GM19023 (cell line): ENCODE data around the gene SPARCL1.
"Not testable (repeated sequence)": the region's sequence is repeated elsewhere in the genome, so short reads cannot be mapped to it uniquely, and the experiment has no call there.

Source experiments
- ATAC-seq: cut with Tn5 transposase; IDR thresholded peaks from one replicate; pipeline ENCODE4 v1.9.1; 2021; ENCODE audit warnings: mild to moderate bottlenecking, moderate library complexity; ENCODE audit not compliant: unreplicated experiment

Gene SPARCL1, protein sequence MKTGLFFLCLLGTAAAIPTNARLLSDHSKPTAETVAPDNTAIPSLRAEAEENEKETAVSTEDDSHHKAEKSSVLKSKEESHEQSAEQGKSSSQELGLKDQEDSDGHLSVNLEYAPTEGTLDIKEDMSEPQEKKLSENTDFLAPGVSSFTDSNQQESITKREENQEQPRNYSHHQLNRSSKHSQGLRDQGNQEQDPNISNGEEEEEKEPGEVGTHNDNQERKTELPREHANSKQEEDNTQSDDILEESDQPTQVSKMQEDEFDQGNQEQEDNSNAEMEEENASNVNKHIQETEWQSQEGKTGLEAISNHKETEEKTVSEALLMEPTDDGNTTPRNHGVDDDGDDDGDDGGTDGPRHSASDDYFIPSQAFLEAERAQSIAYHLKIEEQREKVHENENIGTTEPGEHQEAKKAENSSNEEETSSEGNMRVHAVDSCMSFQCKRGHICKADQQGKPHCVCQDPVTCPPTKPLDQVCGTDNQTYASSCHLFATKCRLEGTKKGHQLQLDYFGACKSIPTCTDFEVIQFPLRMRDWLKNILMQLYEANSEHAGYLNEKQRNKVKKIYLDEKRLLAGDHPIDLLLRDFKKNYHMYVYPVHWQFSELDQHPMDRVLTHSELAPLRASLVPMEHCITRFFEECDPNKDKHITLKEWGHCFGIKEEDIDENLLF

DNA sequence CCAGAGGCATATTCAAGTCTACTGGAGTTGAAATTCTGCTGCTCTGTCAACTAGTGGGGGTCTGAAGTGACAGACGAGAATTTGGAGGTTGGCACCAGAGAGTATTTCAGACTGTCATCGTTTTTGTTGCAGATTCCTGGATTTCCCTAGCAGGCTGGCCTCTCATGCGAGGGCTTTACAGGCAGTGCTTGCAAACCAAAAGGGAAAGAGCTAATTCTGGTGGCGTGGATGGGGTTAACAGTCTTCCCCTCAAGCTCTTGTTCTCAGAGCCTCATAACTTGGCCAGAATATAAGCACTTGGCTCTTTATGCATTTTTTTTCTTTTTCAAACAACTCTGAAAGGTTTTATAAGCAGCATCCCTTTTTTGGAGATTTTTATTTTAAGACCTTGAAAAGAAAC is at the start of gene SPARCL1:
TSS of gene SPARCL1 (minus strand) at position 190 of the 400 bp plus-strand sequence. CDS start 29,802 bp downstream, outside the sequence.
- no peak for ATAC-seq

DNA sequence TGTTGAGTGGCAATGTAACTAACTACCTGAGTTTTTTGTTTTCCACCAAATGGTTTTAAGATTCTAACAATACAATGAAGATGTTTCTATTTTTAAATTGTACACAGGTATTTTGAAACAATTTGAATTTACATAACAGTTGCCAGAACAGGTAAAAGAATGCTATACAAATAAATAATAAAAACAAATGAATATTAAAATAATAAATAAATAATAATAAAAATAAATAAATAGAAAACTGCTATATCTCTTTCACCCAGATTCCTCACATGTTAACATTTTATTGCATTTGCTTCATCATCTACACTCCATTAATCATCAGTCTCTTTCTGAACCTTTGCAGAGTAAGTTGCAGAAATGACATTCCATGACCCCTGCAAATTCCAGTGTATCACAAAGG is 46.8 kb upstream of the SPARCL1 start:
- no peak for ATAC-seq

DNA sequence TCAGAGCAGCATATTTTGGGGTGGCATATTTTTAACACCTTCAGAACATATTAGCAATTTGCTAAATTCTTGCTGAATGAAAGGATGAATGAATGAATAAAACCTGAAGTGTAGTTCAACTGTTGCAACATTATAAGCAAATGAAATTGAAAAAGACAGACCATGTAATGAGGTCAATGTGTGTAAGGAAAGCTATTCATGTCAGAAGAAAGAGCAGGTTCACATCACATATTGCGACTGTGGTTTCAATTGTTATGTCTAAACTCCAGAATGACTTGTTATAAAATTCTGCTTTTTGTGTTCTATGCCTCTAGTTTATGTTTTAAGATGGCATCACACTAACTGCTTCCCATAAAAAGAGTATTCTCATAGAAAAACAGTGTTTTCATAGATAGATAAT is 46.2 kb upstream of the SPARCL1 start:
- ATAC-seq, result no peak

DNA sequence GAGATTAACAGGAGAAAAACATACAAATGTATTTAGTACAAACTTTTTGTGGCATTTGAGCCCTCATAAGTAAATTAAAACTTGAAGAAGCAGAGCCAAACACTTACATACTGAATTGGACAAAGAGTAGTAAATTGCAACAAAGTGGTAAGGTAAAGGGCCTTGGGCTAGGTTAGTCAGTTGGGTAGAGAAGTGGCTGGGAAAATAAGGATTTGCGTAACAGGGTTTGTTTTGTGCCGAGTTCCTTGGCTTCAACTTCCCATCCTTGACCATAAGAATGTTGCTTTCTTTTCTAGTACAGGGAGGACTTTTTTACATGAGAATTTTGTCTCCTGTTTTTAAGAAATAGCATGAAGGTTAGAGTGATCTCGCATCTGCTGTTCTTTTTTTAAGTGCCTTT is 45.8 kb upstream of the SPARCL1 start:
- ATAC-seq, result no peak

DNA sequence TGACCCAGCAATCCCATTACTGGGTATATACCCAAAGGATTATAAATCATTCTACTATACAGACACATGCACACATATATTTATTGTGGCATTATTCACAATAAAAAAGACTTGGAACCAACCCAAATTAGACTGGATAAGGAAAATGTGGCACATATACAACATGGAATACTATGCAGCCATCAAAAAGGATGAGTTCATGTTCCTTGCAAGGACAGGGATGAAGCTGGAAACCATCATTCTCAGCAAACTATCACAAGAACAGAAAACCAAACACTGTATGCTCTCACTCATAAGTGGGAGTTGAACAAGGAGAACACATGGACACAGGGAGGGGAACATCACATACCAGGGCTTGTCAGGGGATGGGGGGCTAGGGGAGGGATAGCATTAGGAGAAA is 45.2 kb upstream of the SPARCL1 start:
- not testable (repeated sequence) for ATAC-seq

DNA sequence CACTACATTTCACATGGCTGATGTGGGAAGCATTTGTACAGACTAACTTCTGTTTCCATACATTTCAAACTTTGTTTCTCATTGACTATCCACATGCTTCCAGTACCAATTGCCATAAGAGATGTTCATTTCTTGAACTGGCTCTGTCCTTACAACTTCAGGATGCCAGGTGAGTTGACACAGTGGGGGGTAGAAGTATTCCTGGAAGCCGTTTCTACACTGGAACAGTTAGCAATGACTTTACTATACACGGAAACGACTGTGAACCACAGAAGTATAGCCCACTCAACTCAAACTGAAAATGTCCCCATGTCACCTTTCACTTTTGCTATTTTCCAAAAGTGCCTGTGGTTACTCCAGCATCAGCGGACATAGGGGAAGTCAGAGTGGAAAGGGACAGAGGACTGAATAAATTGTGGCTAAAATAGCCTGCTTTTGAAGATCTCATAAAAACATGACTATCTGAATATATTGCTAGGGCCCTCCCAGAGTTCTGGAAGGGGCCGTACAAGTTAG is 41.2 kb upstream of the SPARCL1 start:
- ATAC-seq, result no peak

DNA sequence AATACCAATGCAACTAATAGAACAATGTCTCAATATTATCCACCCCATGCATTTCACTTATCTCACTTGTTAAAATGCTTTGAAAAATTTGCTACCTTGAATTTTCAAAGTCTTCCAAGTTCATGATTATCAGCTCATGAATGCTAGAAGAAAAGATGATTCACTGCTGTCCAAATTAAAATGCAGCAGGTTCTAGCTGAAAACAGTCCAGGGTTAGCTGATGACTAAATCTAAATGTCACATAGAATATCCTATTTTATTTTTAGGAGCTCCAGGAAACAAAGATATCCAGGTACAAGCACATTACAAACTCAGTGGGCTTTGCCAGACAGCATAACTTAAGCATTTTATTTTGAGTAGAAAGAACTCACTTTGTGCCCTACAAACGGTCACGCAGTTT is 38.0 kb upstream of the SPARCL1 start:
- no peak for ATAC-seq

DNA sequence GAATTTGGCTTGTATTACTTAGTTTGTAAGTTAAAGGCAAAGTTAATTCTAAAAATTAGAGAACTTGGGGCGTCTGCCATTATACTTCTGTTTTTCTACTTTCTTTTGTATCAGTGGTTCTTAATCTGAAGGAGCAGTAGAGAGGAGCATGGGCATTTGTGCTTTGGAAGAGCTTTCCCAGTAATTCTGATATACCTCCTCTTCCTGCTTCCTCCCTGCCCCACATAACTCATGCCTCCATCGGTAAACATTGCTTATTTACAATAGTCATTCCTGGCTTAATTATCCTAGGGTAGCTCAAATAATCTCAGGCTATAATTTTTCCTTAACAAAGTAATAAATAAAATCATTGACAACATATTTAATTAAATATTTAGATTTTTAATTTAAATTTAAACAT is 37.1 kb upstream of the SPARCL1 start:
- no peak for ATAC-seq

DNA sequence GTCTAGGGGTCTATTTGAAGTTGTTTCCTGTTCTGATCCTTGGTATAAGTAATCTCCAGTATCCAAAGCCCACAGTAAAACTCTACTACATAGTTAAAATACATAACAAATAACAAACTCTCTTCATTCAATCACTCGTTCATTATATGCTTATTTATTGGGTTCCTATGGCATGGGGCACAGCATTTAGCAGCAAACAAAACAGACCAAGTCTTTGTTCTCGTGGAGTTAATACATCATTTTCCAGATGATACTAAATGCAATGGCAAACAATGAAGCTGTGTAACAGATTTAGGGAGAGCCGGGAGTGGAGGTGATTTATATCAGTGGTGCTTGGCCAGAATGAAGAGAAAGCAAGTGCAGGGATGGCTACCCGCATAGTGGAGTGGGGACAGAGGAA is 36.6 kb upstream of the SPARCL1 start:
- ATAC-seq, result no peak

DNA sequence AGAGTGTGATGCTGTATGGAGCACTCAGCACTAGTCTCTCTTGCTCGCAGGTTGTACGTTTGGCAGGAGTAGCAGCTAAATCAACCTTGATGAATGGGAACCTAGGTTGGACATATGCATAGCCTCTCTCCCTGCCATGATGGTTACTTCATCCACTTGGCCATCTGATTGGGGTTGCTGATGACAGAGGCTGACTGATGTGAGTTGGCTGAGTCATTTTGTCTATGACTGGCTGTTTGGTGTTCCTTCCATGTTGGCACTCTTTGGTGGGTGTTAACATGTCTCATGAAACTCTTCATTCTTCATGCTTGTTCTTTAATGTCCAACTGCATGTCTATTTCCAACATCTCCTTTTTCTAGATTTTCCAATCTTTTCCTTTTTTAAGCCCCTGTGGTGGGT is 31.6 kb upstream of the SPARCL1 start:
- no peak for ATAC-seq

DNA sequence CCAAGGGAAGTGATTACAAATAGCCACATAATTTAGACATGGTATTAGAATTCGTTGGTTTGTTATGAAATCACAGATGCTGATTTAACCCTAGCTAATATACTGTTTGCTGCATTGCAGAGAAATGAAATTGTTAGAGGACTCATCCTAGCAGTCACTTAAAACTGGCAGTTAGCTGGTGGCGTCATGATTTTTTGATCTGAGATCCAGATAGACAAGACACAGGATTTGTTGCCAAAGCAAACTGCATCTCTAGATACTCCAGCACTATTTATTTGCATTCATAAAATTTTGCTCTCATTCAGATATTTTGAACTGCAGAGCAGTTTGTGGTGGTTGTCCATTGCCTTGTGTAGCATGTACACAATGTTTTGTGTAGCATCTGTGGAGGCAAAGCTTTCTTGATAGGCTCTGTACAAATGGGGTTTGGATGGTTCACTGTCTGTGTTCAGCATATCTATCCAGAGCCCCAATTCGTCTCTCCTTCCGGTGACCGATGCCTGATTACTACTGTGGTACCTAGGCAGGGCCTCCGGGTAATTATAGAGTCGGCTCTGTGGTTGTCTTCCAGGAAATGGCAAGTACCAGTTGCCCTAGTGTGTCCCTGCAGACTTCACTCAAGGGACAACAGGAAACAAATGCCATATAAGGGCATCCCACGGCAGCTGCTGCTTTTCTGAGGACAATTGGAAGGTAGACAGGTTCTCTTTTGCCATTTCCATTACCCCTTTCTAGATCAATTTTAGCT is 30.1 kb upstream of the SPARCL1 start:
- ATAC-seq, result no peak

DNA sequence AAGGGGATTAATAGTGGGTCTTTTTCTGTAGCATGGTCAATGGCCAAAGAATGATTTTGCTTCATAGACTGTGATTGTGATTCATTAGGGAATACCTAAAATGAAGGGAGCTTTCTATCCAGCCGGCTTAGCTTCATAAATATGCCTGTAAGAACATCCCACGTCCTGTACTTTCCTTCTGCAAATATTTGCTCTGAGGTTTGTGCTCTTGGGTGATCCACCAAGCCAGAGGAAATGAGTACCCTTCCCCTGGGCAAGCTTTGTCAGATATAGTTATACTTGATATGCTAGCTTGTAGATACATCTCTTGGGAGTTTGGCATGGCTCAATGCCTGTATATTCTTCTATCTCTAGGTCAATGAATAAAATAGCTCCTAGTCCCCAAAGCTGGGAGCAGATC is 28.2 kb upstream of the SPARCL1 start:
- ATAC-seq, result no peak

DNA sequence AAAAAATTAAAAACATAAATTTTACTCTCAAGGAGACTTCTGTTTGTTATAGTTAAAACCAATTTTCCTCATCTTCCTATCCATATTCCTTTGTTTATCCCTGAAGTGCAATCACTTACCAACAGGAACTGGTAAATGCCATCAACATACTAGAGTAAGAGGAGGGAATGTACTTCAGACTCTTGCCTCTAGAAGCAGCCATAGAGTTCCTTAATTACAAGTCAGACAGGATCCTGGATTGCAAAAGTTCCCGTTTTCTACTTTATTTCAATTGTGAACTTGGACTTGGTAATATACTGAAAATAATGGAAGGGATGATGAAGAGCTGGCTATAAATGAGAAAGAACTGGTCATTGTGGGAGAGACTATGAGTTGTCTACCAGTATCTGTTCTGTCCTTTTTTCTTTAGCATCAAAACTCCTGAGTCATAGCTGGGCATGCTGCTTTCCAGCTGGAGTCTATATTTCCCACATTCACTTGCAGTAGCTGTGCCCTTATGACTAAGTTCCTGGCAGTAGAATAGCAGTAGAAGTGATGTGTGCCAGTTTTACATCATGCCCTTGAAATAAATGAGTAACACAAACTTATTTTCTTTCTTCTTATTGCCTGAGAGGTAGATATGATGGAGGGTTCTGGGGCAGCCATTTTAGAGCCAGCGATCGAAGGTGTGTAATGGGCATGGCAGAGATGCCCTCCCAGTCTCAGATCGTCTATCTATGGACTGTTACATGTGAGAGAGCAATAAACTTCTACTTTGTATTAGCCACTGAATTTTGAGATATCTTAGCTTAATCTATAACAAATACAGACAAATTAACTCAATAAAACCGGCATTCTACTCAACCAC is 26.8 kb upstream of the SPARCL1 start:
- no peak for ATAC-seq

DNA sequence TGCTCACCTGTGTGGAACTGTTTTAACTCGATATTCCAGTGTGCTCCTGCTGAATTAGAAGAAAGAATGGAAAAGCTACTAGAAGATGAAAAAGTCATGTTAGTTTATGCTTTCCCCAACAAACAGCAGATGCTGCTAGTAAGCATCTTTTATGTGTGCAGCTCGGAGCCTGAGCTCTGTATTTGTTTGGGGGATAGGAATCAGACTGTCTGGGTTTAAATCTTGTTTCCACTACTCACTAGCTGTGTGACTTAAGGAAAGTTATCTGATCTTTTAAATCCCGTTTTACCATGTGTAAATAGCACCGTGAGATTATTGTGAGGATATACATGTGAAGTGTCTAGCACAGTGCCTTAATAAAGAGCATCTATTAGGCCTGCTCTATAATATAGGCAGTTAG is 24.0 kb upstream of the SPARCL1 start:
- no peak for ATAC-seq

DNA sequence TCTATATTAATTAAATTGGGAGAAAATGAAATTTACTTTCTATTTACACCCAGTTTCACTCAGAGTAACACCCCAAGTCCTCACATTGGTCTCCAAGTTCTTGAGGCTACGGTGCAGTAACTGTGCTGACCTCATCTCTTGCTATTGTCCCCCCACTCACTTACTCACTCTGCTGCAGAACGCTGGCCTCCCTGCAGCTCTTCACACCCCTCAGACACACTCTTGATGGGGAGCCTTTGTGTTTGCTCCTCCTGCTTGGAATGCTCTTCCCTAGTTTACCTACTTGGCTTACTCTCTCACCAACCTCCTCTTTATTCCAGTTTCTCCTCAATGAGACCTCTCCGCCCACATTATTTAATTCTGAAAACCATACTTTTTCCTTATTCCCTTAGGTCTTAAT is 22.2 kb upstream of the SPARCL1 start:
- ATAC-seq, result no peak

DNA sequence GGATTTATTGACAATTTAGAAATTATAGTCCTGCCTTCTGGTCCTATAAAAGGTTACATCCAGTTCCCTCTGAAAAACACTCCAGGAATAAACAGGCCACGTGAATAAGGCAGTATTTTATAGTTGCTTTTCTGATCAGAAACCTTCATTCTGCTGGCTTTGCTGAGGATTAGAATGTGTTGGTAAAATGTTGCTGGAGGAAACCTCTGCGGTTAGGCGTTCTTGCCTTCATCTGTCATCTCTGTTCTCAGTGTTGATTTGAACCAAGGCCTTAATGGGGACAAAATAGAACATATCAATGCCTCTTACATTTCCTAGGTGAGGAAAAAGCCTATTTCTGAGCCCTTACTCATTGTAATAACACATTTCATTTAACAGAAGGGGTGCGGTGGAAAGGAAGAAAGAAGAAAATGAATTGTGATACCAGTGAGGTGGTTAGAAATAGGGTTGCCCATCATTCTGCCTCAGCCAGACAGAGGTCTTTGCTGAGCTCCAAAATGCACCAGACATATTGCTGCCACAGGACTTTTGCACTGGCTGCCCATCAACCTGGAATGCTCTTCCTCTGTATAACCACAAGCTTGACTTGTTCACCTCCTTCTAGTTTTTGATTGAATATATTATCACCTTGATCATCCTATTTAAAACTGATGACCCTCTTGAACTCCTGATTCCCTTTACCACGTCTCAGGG is 18.0 kb upstream of the SPARCL1 start:
- no peak for ATAC-seq

DNA sequence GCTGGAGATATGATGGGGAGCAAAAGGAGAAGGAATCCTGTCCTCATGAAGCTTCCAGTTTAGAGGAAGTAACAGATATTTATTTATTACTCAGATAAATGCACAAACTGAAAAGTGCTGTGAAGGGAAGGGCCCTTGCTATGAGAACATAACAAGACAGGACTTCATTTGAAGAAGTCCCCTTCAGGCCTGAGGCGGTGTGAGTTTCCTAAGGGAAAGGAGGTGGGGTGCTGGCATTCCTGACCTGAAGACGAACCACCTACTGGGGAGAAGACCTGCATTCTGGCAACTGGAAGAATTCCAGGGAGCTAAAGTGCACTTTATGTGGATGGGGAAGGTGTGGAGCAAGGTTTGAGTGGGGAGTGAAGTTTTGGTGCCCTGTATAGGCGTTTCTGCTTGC is 15.9 kb upstream of the SPARCL1 start:
- ATAC-seq, result no peak

DNA sequence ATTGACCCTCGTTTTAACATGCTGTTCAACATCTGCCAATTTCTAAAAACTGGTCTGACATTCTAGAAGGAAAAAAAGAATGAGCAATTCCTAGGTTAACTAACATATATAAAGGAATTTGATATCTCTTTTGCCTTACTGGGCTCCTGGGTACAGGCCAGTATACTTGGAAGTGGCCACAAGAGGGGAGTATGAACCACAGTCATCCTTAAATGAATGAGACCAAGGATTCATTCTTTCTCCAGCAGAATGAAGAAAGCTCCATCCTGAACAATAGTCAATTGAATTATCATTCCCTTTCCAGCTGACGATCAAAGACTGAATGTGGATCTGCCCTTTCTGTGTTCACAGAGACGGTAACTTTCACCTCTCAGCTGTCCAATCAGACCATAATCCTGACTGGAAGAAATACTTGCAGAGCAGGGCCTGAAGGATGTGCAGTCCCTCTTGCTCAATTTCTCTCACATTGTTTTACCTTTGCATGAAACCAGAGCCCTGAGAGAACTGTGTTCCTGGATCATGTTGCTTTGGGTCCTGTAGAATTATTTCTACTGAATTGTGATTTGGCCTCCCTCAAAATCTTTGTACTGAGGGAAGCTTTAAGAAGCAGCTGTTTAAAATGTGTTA is 14.8 kb upstream of the SPARCL1 start:
- ATAC-seq, result no peak

DNA sequence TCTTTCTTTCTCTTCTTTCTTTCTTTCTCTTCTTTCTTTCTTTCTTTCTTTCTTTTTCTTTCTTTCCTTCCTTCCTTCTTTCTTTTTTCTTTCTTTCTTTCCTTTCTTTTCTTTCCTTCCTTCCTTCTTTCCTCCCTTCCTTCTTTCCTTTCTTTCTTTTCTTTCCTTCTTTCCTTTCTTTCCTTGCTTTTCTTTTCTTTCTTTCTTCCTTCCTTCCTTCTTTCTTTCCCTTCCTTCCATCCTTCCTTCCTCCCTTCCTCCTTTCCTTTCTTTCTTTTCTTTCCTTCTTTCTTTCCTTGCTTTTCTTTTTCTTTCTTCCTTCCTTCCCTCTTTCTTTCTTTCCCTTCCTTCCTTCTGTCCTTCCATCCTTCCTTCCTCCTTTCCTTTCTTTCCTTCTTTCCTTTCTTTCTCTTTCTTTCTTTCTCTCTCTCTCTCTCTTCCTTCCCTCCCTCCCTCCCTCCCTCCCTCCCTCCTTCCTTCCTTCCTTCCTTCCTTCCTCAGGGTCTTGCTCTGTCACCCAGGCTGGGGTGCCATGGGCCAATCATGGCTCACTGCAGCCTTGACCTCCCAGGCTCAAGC is 13.6 kb upstream of the SPARCL1 start:
- no peak for ATAC-seq
